Stimulated activated CD4-positive, alpha-beta T cell treated with anti-CD3 and anti-CD28 coated beads, Interleukin-2, amount 100 ng/mL, for 4 hours (primary cell): ENCODE measurements around the gene PLXDC1.

Experiments
- DNase-seq: peaks from one replicate; pipeline ENCODE4 v3.0.0-alpha.2; 2020; ENCODE audit warnings: low read depth

The PLXDC1 gene

DNA sequence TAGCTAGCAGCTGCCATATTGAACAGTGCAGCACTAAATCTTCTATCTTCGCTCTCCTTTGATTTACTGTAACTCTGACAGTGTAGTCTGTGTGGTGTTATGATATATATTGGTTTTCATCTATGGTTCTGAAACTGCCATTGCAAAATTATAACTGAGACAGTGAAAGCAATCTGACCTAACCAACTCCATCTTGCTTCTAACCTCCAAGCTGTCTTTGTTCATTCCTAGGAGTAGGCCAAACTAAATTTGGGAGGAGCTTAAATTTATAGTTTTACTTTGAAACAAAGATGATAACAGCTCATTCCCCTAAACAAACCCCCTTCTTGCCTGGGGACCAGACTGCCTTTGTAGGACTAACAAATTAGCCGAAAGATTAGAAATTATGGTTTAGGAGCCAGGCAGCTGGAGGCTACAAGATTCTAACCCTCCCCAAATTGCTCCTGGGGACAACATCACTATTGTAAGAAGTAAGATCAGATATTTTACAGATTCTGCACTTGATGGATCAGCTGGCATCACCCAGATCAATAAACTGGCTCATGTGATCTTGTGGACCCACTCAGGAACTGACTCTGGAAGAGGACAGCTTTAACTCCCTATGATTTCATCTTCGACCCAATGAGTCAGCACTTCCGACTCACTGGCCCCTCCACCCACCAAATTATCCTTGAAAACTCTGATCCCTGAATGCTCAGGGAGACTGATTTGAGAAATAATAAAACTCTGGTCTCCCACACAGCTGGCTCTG lies 137.2 kb downstream of the PLXDC1 start:
- no peak for DNase-seq
